ENCODE data around the gene DDX50.
A peak's percentile ranks its signal among the peaks of the same experiment; 100 is the strongest.
"Not testable (repeated sequence)": the region's sequence is repeated elsewhere in the genome, so short reads cannot be mapped to it uniquely, and the experiment has no call there.

DDX50 gene, protein sequence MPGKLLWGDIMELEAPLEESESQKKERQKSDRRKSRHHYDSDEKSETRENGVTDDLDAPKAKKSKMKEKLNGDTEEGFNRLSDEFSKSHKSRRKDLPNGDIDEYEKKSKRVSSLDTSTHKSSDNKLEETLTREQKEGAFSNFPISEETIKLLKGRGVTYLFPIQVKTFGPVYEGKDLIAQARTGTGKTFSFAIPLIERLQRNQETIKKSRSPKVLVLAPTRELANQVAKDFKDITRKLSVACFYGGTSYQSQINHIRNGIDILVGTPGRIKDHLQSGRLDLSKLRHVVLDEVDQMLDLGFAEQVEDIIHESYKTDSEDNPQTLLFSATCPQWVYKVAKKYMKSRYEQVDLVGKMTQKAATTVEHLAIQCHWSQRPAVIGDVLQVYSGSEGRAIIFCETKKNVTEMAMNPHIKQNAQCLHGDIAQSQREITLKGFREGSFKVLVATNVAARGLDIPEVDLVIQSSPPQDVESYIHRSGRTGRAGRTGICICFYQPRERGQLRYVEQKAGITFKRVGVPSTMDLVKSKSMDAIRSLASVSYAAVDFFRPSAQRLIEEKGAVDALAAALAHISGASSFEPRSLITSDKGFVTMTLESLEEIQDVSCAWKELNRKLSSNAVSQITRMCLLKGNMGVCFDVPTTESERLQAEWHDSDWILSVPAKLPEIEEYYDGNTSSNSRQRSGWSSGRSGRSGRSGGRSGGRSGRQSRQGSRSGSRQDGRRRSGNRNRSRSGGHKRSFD
- total RNA-seq: 51.1 to 78.4 reads per million in 2 donors

GRCh38 chr10:68901105-68901927 is at the start of gene DDX50:
DDX50 (plus strand) TSS chr10:68901315; CDS start chr10:68901385, 70 bp downstream.
- DNase-seq: peak; percentile 77 to 99 (median 92)

DNA sequence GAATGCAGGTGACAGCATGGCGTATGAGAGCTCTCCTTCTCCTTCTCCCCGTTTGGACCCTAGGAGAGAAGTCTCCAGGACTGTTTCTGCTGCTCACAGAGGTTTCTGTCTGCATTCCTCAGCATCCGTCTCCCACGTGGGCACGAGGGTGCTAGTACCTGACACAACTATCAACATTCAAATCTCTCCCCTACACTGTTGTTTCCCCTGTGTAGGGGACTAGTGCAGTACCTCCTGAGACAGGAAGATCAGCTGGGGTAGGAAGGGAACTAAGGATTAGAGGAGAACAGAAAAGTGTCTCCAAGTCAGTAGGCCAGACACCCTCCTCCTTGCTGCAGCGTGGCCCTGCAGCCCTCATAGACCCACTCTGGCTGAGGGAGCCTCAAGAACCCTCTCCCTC is 44.8 kb upstream of the DDX50 start:
- DNase-seq: no peak

- DNase-seq: no peak
Observed at GRCh38 chr10:68857005-68857404, 44.1 kb upstream of the DDX50 start.

- DNase-seq: peak in 1 of 5 experiments; percentile 3
Observed at GRCh38 chr10:68861253-68861652, 39.9 kb upstream of the DDX50 start.

DNA sequence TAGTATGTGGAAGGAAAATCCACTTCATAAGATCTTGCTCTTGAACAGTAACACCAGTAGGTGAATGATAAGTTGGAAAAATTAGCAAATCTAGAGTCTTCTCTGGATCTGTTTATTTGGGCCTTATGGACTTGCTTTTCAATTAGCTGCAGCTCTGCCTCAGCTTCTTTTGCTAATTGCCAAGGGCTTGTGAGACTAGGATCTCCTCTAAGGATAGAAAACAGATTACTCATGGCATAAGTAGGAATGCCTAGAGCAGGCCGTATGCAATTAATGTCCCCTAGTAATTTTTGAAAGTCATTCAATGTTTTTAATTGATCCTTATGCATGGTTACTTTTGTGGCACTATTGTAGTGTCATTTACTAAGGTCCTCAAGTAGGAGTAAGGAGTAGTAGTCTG is 36.5 kb upstream of the DDX50 start:
- no peak for DNase-seq

GRCh38 chr10:68868173-68868572 is 32.9 kb upstream of the DDX50 start:
- not testable (repeated sequence) for DNase-seq

- no peak for DNase-seq
Observed at GRCh38 chr10:68869623-68870022, 31.5 kb upstream of the DDX50 start.

GRCh38 chr10:68870061-68870460 is 31.1 kb upstream of the DDX50 start:
- no peak for DNase-seq

DNA sequence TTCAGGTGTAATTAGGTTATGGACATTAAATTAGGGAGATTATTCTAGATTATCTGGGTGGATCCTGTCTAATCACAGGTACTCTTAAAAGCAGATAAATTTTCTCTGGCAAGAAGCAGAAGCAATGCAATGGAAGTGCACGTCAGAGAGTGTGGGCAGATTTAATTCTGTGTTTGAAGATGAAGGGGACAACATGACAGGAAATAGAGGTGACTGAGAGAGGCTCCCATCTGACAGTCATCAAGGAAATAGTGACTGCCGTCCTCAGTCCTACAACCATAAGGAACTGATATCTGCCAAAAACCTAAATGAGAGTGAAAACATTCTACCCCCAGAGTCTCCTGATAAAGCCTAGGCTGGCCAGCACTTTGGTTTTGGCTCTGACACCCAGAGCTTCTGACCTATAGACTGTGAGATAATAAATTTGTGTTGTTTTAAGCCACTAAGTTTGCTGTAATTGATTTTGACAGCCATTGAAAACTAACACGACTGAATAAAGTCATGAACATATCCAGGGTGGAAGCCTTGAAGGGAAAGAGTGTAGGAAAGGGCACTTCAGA is 30.5 kb upstream of the DDX50 start:
- DNase-seq: peak in 1 of 5 experiments; percentile 34

GRCh38 chr10:68871105-68871711 is 29.9 kb upstream of the DDX50 start:
- DNase-seq: no peak

GRCh38 chr10:68871731-68872342 is 29.3 kb upstream of the DDX50 start:
- no peak for DNase-seq

DNA sequence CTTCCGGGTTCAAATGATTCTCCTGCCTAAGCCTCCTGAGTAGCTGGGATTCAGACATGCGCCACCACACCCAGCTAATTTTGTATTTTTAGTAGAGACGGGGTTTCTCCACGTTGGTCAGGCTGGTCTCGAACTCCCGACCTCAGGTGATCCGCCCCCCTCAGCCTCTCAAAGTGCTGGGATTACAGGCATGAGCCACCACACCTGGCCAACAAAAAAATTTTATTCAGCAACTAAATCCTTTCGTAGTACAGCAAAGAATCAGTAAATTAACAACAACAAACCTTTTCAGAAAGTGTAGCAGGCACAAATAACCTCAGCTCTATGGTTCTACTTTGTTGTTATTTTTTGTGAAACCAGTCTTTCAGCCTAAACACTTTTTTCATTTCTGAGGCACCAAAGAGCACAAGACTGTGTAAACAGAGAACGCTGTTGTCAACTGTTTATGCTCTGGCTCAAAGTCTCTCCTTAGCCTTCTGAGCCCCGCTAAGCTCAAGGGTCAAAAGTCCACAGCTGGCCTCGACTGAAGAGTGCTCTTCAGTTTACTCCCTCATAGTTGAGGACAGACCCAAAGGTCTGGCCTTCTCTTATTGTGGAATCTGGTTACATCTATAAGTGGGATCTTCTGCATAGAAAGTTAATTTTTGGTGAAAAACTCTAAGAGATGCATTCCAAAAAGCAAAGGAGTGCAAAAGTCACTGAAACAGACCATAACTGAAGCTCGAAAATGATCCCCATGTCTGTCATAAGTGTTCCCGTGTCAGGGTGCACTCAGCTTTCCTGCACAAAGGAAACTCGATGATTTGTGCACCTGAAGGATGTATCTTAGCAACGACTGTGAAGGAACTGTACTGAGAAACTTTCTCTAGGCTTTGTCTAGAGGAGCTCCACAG is 24.6 kb upstream of the DDX50 start:
- DNase-seq: no peak

DNA sequence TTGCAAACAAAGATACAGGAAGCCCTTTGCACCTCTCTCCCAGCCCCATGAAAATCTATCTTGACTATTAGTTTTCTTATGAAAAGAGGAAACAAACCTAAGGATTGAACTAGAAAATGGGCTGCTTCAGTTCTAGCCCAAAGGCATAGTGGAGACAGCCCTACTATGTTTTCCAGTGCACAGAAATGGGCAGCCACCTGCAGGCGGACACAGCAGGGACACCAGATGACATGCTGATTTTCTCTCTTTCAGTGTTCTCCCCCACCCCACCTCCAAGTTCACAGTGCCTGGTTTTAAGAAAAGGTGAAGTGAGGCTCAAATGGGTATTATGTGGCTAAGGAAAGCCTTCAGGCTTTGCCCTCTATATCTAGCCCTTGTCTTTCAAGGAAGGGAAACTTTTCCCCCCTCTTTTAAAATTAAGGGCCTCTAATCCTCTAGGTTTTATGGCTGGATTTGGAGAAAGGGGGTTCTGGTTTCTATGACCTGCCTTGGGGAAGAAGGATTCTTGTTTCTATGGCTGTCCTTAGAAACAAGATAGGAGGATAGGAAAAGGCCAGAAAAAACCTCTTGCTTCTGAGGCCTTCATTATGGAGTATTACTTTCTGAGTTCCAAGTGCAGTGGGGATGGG is 23.5 kb upstream of the DDX50 start:
- no peak for DNase-seq

DNA sequence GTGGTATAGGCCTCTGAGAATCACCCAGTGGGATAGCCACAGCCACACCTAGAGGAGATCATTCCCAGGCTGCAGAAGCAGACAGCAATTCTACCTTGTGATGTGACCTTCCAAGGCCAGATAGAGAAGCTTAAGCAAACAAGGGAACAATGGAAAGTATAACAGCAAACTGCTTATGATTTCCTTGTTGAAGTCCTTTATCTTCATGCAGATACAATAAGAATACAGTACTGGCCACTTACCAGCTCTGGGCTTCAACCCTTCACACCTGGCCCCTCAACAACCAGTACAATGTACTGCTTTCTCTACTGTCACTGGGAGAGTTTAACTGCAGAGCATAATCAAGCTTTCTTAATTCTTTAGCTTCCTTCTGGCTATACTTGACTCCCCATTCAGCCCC is 22.6 kb upstream of the DDX50 start:
- no peak for DNase-seq

DNA sequence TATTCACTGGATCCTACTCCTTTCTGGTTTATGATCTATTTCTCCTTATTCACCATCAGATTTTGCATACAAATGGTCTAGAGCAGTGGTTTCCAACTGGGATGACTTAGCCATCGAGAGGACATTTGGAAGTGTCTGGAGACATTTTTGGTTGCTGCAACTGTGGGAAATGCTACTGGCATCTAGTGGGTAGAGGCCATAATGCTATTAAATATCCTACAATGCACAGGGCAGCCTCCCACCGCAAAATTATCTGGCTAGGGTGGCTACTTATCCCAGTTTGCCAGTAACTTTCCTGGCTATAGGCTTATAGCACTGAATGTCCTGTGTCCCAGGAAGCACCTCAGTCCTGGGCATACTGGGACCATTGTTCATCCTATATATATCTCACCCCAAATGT is 21.5 kb upstream of the DDX50 start:
- DNase-seq: no peak

GRCh38 chr10:68880181-68880580 is 20.9 kb upstream of the DDX50 start:
- no peak for DNase-seq

- no peak for DNase-seq
Observed at GRCh38 chr10:68895041-68895440, 6.1 kb upstream of the DDX50 start.

DNA sequence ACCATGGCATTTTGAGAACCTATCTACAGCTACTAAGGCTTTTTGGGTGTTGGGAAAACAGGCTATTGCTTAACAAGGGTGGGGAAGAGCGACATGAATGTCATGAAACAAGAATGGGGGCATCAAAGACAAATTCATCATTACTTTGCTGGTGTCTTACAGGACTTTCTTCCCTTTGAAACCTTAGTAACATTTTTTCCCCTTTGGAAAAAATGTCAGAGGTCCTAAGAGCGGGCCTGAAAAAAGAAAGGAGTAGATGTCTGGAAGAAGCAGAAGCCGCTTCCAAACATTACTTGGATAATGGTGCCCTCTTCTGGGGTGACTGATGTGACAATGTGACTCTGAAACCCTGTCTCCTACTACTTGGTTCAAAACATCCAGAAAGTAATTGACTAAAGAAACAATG is 3.8 kb upstream of the DDX50 start:
- peak in 2 of 5 experiments; percentile 9 to 55 for DNase-seq

DNA sequence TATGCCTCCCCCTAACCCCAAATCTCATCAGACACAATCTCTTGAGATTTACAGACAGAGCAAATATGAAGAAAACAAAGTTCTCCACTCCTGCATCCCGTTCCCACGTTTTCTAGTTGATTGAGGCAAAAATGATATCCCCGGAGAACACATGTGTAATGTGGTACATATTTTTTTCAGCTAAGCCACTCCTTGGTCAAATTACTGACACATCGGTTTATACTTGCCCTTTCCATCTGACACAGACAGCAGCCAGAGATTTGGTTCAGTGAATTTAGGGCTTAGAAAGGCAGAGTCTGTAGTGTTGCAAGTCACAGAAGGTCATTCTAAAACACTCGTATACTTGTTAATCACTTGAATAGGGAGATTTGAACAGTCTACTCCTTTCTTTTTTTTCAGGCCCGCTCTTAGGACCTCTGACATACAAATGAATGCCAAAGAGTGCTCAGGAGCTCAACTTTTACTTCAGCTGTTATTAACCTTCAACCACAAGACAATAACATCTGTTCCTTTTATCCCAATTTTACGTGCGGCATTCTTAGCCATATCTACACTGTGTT is 1.8 kb upstream of the DDX50 start:
- no peak for DNase-seq
